ENCODE measurements around the gene ATP11B. TPM values are rescaled to one million over a fixed set of nuclear protein-coding genes. Genes with fewer than 3 reads are reported as not detected.

The ATP11B gene
- total and polyA plus RNA-seq, 9 of the 15 experiments (the other 6 are each of a cell fraction or from before 2014, with no cell fraction given): 11.9 to 68.7 (median 41.8) TPM

DNA sequence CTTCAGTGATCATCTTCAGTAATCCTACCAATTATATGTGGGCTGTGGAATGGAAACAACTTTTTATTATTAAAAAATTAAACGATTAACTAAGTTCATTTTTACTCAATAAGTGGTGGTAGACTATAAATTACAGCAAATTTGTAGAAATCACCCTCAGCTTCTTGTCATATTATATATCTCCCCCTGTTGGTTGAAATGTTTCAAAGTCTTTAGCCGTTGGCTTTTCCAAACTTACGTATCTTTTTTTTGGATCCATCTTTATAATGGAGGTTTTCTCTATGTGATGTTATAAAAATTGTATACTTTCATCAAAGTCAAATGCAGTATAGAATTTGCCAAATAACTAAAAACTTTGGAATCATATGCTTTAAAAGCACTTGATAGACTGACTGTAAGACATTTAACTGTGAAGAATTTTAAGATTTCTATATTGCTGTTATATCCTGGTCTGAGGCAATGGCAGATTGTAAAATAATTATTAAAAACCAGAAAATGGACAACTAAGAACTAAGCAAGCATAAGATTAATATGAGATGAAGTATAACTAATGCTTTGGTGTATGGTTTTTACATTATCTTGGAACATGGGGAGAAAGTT is 44.7 kb downstream of the ATP11B start (continued):
- TF ChIP-seq ZNF609 (CRISPR knock-in tag; IDR thresholded peaks at IDR 0.05; ENCODE audit: borderline replicate concordance): no peak
- 0 out of 2 replicates have a peak, but pooled peaks have one; percentile 22 for TF ChIP-seq SMC3 (conservative IDR thresholded peaks at IDR 0.05; ENCODE audit: insufficient read depth, low read depth, low read length)
- no peak for TF ChIP-seq HNRNPH1 (optimal IDR thresholded peaks at IDR 0.05; ENCODE audit: low read depth, low read length)
- no peak for TF ChIP-seq SLC30A9 (CRISPR knock-in tag; IDR thresholded peaks at IDR 0.05)
- TF ChIP-seq NR2F6 (CRISPR knock-in tag; IDR thresholded peaks at IDR 0.05): no peak
- TF ChIP-seq, protein P1, sequence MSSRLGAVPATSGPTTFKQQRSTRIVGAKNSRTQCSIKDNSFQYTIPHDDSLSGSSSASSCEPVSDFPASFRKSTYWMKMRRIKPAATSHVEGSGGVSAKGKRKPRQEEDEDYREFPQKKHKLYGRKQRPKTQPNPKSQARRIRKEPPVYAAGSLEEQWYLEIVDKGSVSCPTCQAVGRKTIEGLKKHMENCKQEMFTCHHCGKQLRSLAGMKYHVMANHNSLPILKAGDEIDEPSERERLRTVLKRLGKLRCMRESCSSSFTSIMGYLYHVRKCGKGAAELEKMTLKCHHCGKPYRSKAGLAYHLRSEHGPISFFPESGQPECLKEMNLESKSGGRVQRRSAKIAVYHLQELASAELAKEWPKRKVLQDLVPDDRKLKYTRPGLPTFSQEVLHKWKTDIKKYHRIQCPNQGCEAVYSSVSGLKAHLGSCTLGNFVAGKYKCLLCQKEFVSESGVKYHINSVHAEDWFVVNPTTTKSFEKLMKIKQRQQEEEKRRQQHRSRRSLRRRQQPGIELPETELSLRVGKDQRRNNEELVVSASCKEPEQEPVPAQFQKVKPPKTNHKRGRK (tag; IDR thresholded peaks at IDR 0.05): no peak
- TF ChIP-seq, protein P2, sequence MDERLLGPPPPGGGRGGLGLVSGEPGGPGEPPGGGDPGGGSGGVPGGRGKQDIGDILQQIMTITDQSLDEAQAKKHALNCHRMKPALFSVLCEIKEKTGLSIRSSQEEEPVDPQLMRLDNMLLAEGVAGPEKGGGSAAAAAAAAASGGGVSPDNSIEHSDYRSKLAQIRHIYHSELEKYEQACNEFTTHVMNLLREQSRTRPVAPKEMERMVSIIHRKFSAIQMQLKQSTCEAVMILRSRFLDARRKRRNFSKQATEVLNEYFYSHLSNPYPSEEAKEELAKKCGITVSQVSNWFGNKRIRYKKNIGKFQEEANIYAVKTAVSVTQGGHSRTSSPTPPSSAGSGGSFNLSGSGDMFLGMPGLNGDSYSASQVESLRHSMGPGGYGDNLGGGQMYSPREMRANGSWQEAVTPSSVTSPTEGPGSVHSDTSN (CRISPR knock-in tag; IDR thresholded peaks at IDR 0.05; ENCODE audit: low read depth): no peak
- TF ChIP-seq, protein P2 (tag; conservative IDR thresholded peaks at IDR 0.05; ENCODE audit: low read depth): no peak
- no peak for TF ChIP-seq NONO (IDR thresholded peaks at IDR 0.05; ENCODE audit: low read depth in 2 of 2, low read length in 1 of 2)
- TF ChIP-seq MYNN (IDR thresholded peaks at IDR 0.05): no peak
- no peak for TF ChIP-seq MYNN (CRISPR knock-in tag; IDR thresholded peaks at IDR 0.05)
- no peak for TF ChIP-seq MEIS2 (IDR thresholded peaks at IDR 0.05; ENCODE audit: partially characterized antibody)
- TF ChIP-seq ZNF551 (CRISPR knock-in tag; IDR thresholded peaks at IDR 0.05): no peak
- TF ChIP-seq RAD21 (CRISPR knock-in tag; conservative IDR thresholded peaks at IDR 0.05 in 1 of 2, IDR thresholded peaks at IDR 0.05 in 1 of 2): peak; percentile 63 to 80
- TF ChIP-seq ZEB2 (IDR thresholded peaks at IDR 0.05): no peak
- no peak for TF ChIP-seq ARNT (IDR thresholded peaks at IDR 0.05)
- TF ChIP-seq ZNF212 (CRISPR knock-in tag; IDR thresholded peaks at IDR 0.05): no peak
- TF ChIP-seq E2F1 (CRISPR knock-in tag; IDR thresholded peaks at IDR 0.05): no peak
- TF ChIP-seq CC2D1A (IDR thresholded peaks at IDR 0.05): peak; percentile 48; the same call in 1 of the 2 replicates
